HepG2 (cell line): ENCODE measurements around the gene REM2. TPM values are rescaled to one million over a fixed set of nuclear protein-coding genes. Genes with fewer than 3 reads are reported as not detected.

ENCODE experiments used
- EED ChIP-seq: sonication (generic); formaldehyde crosslinking; IDR thresholded peaks from 2 replicates; pipeline ENCODE4 v1.5.0; 2020; ENCODE audit warnings: mild to moderate bottlenecking, missing genetic modification reagents
- ETV6 ChIP-seq: sonication (generic); formaldehyde crosslinking; conservative IDR thresholded peaks from 2 replicates; pipeline ENCODE4 v1.4.0; 2020; ENCODE audit warnings: missing genetic modification reagents
- FOXP4 ChIP-seq: sonication (generic); formaldehyde crosslinking; IDR thresholded peaks from 2 replicates; pipeline ENCODE4 v1.4.0; 2020; ENCODE audit warnings: missing genetic modification reagents
- GATAD1 ChIP-seq: IDR thresholded peaks from 2 replicates; pipeline ENCODE4 v1.6.1; 2016; ENCODE audit warnings: missing genetic modification reagents, missing compliant biosample characterization
- HNRNPH1 ChIP-seq: fragments of 200-400 bp; formaldehyde crosslinking; optimal IDR thresholded peaks from 2 replicates; pipeline ENCODE3; 2017; ENCODE audit warnings: mild to moderate bottlenecking, low read depth, low read length
- MNT ChIP-seq: fragments of 450-650 bp; IDR thresholded peaks from 2 replicates; pipeline ENCODE4 v1.6.1; 2016
- SIN3B ChIP-seq: fragments of 150-350 bp; IDR thresholded peaks from 2 replicates; pipeline ENCODE4 v1.6.1; 2014; ENCODE audit warnings: low read length
- TSC22D2 ChIP-seq: sonication (generic); formaldehyde crosslinking; IDR thresholded peaks from 2 replicates; pipeline ENCODE4 v1.5.1; 2020; ENCODE audit warnings: missing genetic modification reagents, mild to moderate bottlenecking, borderline replicate concordance
- ZFAT ChIP-seq: sonication (generic); formaldehyde crosslinking; conservative IDR thresholded peaks from 2 replicates; pipeline ENCODE4 v1.8.1; 2023; ENCODE audit warnings: missing genetic modification reagents, inconsistent platforms
- ZNF251 ChIP-seq: sonication (generic); formaldehyde crosslinking; IDR thresholded peaks from 2 replicates; pipeline ENCODE4 v1.9.0; 2021; ENCODE audit warnings: mild to moderate bottlenecking, missing genetic modification reagents
- ZNF746 ChIP-seq: sonication (generic); formaldehyde crosslinking; IDR thresholded peaks from 2 replicates; pipeline ENCODE4 v1.8.0; 2022; ENCODE audit warnings: mild to moderate bottlenecking, missing genetic modification reagents
- polyA plus RNA-seq, 8 experiments: library from polyadenylated mRNA; depleted of rRNA in 3 of 8; stranded (reverse) in 7 of 8; unstranded in 1 of 8; fragments of >200 nt; fragmentation: Illumina TruSeq in 4 of 8; extraction: Trizol in 4 of 8; gene quantifications; 2 replicates each; pipeline versions ENCODE4 v1.2.1 to v1.2.3, GENCODE V29; 2011 to 2016; ENCODE audit warnings: low read depth in 4 of 8, missing spikeins in 1 of 8, mixed read lengths in 1 of 8; ENCODE audit not compliant: insufficient read depth in 1 of 8
- total RNA-seq, 5 experiments: library from RNA; depleted of rRNA; stranded (reverse); fragments of >200 nt; fragmentation: Illumina TruSeq; extraction: Trizol; gene quantifications; 2 replicates each; pipeline ENCODE4 v1.2.3, GENCODE V29; 2016; ENCODE audit warnings: low read depth in 1 of 5
- TF ChIP-seq, protein P1 (sequence below): sonication (generic); formaldehyde crosslinking; IDR thresholded peaks from 2 replicates; pipeline ENCODE4 v1.4.0; 2020; ENCODE audit warnings: missing genetic modification reagents, borderline replicate concordance
- TF ChIP-seq, protein P2 (sequence below): sonication (generic); formaldehyde crosslinking; IDR thresholded peaks from 2 replicates; pipeline ENCODE4 v1.5.0; 2020; ENCODE audit warnings: missing genetic modification reagents, mild to moderate bottlenecking, borderline replicate concordance
- TF ChIP-seq, protein P3 (sequence below): sonication (generic); formaldehyde crosslinking; conservative IDR thresholded peaks from 2 replicates; pipeline ENCODE4 v1.8.1; 2023; ENCODE audit warnings: missing genetic modification reagents
- TF ChIP-seq, protein P4 (sequence below): IDR thresholded peaks from 2 replicates; pipeline ENCODE4 v1.6.1; 2016; ENCODE audit warnings: missing compliant biosample characterization, missing genetic modification reagents, borderline replicate concordance
- TF ChIP-seq, protein P5 (sequence below): sonication (generic); formaldehyde crosslinking; IDR thresholded peaks from 2 replicates; pipeline ENCODE4 v1.9.0; 2022; ENCODE audit warnings: low read depth, missing genetic modification reagents

The REM2 gene
- total and polyA plus RNA-seq, 2 of the 13 experiments (the other 11 are each of a cell fraction or from before 2014, with no cell fraction given), result 0.20 TPM; not detected in 1

- TF ChIP-seq MNT (no peak), EED (CRISPR knock-in tag) (no peak), ZNF746 (CRISPR knock-in tag) (peak; percentile 71; the same call in 1 of the 2 replicates), HNRNPH1 (no peak), GATAD1 (CRISPR knock-in tag) (peak; percentile 28; the same call in 1 of the 2 replicates), ETV6 (CRISPR knock-in tag) (peak; percentile 21; the same call in 1 of the 2 replicates), SIN3B (no peak), ZFAT (CRISPR knock-in tag) (no peak), TSC22D2 (CRISPR knock-in tag) (no peak), ZNF251 (no peak), FOXP4 (no peak)
- TF ChIP-seq, protein P1, sequence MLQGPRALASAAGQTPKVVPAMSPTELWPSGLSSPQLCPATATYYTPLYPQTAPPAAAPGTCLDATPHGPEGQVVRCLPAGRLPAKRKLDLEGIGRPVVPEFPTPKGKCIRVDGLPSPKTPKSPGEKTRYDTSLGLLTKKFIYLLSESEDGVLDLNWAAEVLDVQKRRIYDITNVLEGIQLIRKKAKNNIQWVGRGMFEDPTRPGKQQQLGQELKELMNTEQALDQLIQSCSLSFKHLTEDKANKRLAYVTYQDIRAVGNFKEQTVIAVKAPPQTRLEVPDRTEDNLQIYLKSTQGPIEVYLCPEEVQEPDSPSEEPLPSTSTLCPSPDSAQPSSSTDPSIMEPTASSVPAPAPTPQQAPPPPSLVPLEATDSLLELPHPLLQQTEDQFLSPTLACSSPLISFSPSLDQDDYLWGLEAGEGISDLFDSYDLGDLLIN (CRISPR knock-in tag), result no peak
- TF ChIP-seq, protein P2, sequence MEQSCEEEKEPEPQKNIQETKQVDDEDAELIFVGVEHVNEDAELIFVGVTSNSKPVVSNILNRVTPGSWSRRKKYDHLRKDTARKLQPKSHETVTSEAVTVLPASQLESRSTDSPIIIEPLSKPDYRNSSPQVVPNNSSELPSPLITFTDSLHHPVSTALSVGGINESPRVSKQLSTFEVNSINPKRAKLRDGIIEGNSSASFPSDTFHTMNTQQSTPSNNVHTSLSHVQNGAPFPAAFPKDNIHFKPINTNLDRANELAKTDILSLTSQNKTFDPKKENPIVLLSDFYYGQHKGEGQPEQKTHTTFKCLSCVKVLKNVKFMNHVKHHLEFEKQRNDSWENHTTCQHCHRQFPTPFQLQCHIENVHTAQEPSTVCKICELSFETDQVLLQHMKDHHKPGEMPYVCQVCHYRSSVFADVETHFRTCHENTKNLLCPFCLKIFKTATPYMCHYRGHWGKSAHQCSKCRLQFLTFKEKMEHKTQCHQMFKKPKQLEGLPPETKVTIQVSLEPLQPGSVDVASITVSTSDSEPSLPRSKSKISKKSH (CRISPR knock-in tag), result peak; percentile 94; the same call in 1 of the 2 replicates
- TF ChIP-seq, protein P3, sequence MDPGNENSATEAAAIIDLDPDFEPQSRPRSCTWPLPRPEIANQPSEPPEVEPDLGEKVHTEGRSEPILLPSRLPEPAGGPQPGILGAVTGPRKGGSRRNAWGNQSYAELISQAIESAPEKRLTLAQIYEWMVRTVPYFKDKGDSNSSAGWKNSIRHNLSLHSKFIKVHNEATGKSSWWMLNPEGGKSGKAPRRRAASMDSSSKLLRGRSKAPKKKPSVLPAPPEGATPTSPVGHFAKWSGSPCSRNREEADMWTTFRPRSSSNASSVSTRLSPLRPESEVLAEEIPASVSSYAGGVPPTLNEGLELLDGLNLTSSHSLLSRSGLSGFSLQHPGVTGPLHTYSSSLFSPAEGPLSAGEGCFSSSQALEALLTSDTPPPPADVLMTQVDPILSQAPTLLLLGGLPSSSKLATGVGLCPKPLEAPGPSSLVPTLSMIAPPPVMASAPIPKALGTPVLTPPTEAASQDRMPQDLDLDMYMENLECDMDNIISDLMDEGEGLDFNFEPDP (CRISPR knock-in tag), result 0 out of 2 replicates have a peak, but pooled peaks have one; percentile 75
- TF ChIP-seq, protein P4, sequence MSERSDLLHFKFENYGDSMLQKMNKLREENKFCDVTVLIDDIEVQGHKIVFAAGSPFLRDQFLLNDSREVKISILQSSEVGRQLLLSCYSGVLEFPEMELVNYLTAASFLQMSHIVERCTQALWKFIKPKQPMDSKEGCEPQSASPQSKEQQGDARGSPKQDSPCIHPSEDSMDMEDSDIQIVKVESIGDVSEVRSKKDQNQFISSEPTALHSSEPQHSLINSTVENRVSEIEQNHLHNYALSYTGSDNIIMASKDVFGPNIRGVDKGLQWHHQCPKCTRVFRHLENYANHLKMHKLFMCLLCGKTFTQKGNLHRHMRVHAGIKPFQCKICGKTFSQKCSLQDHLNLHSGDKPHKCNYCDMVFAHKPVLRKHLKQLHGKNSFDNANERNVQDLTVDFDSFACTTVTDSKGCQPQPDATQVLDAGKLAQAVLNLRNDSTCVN, result no peak
- TF ChIP-seq, protein P5, sequence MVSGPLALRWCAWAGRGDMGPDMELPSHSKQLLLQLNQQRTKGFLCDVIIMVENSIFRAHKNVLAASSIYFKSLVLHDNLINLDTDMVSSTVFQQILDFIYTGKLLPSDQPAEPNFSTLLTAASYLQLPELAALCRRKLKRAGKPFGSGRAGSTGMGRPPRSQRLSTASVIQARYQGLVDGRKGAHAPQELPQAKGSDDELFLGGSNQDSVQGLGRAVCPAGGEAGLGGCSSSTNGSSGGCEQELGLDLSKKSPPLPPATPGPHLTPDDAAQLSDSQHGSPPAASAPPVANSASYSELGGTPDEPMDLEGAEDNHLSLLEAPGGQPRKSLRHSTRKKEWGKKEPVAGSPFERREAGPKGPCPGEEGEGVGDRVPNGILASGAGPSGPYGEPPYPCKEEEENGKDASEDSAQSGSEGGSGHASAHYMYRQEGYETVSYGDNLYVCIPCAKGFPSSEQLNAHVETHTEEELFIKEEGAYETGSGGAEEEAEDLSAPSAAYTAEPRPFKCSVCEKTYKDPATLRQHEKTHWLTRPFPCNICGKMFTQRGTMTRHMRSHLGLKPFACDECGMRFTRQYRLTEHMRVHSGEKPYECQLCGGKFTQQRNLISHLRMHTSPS (CRISPR knock-in tag), result no peak
Observed at GRCh38 chr14:22837114-22837749, 45.8 kb upstream of the REM2 start (continued).
